Activated naive CD8-positive, alpha-beta T cell treated with anti-CD3 and anti-CD28 coated beads, Interleukin-2, amount 10 ng/mL, durations not matched to agents 7 days and 5 days (primary cell): ENCODE measurements around the gene MICALL2. TPM values are rescaled to one million over a fixed set of nuclear protein-coding genes. Genes with fewer than 3 reads are reported as not detected.

ENCODE experiments used
- ATAC-seq: fragments of 150-1000 bp; cut with Tn5 transposase; one replicate; pipeline ENCODE4 v1.10.0; 2021; ENCODE audit warnings: low read depth, moderate library complexity
- POLR2A ChIA-PET: fragments of 350-600 bp; sonication (Branson Sonifier 250); formaldehyde crosslinking; loops from one replicate; lab custom pipeline; 2021; ENCODE audit warnings: antibody characterized with exemption; lab: Charles Lee
- DNase-seq: peaks from one replicate; pipeline ENCODE4 v3.0.0; 2021
- H3K27ac Mint-ChIP-seq: one replicate; pipeline ENCODE4 v1.8.0; 2022; ENCODE audit warnings: mild to moderate bottlenecking, mixed read lengths
- H3K27me3 Mint-ChIP-seq: one replicate; pipeline ENCODE4 v1.8.0; 2022; ENCODE audit warnings: mild to moderate bottlenecking, moderate library complexity, mixed read lengths
- H3K36me3 Mint-ChIP-seq: one replicate; pipeline ENCODE4 v1.8.0; 2021; ENCODE audit warnings: mild to moderate bottlenecking, mixed read lengths
- H3K4me1 Mint-ChIP-seq: one replicate; pipeline ENCODE4 v1.8.0; 2021; ENCODE audit warnings: mixed read lengths
- H3K4me3 Mint-ChIP-seq: one replicate; pipeline ENCODE4 v1.8.0; 2022; ENCODE audit warnings: mild to moderate bottlenecking, moderate library complexity, mixed read lengths
- H3K9me3 Mint-ChIP-seq: one replicate; pipeline ENCODE4 v1.8.0; 2021; ENCODE audit warnings: mixed read lengths
- total RNA-seq, 2 experiments: library from RNA; stranded (reverse); gene quantifications; one replicate each; pipeline ENCODE4 v1.2.3, GENCODE V29; 2021

MICALL2 gene
- total RNA-seq, 2 experiments from 2014 or later: 2.8 to 3.9 TPM

- H3K27ac Mint-ChIP-seq: no peak overlapping the region
- peaks cover 2% of the 10 kb centered on the region for H3K4me1 Mint-ChIP-seq
- DNase-seq: no peak
- POLR2A ChIA-PET: interaction anchor here (1.0 kb wide), 1 partner anchor 53 kb away, joined by 3 read pairs; no protein-coding TSS in a partner anchor
- H3K36me3 Mint-ChIP-seq: no peaks in the 10 kb centered on the region
- H3K4me3 Mint-ChIP-seq: no peak overlapping the region
- ATAC-seq: no peak
- no peaks in the 10 kb centered on the region for H3K27me3 Mint-ChIP-seq
- no peaks in the 10 kb centered on the region for H3K9me3 Mint-ChIP-seq
Measured at GRCh38 chr7:1470901-1471300, 11.6 kb upstream of the MICALL2 start.

- H3K4me1 Mint-ChIP-seq: no peaks in the 10 kb centered on the region
- no peaks in the 10 kb centered on the region for H3K36me3 Mint-ChIP-seq
- no peak overlapping the region for H3K4me3 Mint-ChIP-seq
- H3K27me3 Mint-ChIP-seq: no peaks in the 10 kb centered on the region
- DNase-seq (no peak), ATAC-seq (no peak)
- no peak overlapping the region for H3K27ac Mint-ChIP-seq
- POLR2A ChIA-PET: no interaction called here
- H3K9me3 Mint-ChIP-seq: no peaks in the 10 kb centered on the region
Measured at GRCh38 chr7:1468643-1469298, 9.5 kb upstream of the MICALL2 start.

GRCh38 chr7:1468203-1468602 lies 8.9 kb upstream of the MICALL2 start:
- no peaks in the 10 kb centered on the region for H3K9me3 Mint-ChIP-seq
- ATAC-seq: no peak
- no peaks in the 10 kb centered on the region for H3K27me3 Mint-ChIP-seq
- DNase-seq: no peak
- H3K27ac Mint-ChIP-seq: no peak overlapping the region
- no peak overlapping the region for H3K4me3 Mint-ChIP-seq
- H3K4me1 Mint-ChIP-seq: no peaks in the 10 kb centered on the region
- no peaks in the 10 kb centered on the region for H3K36me3 Mint-ChIP-seq
- POLR2A ChIA-PET: no interaction called here

- H3K27ac Mint-ChIP-seq: no peak overlapping the region
- H3K27me3 Mint-ChIP-seq: no peaks in the 10 kb centered on the region
- ATAC-seq: no peak
- POLR2A ChIA-PET: no interaction called here
- no peak for DNase-seq
- no peaks in the 10 kb centered on the region for H3K9me3 Mint-ChIP-seq
- no peak overlapping the region for H3K4me3 Mint-ChIP-seq
- H3K4me1 Mint-ChIP-seq: peaks cover 2% of the 10 kb centered on the region
- H3K36me3 Mint-ChIP-seq: no peaks in the 10 kb centered on the region
Measured at GRCh38 chr7:1466524-1467271, 7.4 kb upstream of the MICALL2 start.

- H3K36me3 Mint-ChIP-seq: no peaks in the 10 kb centered on the region
- peaks cover 1% of the 10 kb centered on the region for H3K27me3 Mint-ChIP-seq
- no peak overlapping the region for H3K27ac Mint-ChIP-seq
- H3K4me1 Mint-ChIP-seq: peaks cover 5% of the 10 kb centered on the region
- POLR2A ChIA-PET: no interaction called here
- ATAC-seq: no peak
- DNase-seq: no peak
- no peaks in the 10 kb centered on the region for H3K9me3 Mint-ChIP-seq
- H3K4me3 Mint-ChIP-seq: no peak overlapping the region
Measured at GRCh38 chr7:1464694-1465093, 5.4 kb upstream of the MICALL2 start.

- DNase-seq (no peak), ATAC-seq (no peak)
- no peak overlapping the region for H3K4me3 Mint-ChIP-seq
- H3K27ac Mint-ChIP-seq: no peak overlapping the region
- H3K27me3 Mint-ChIP-seq: peaks cover 1% of the 10 kb centered on the region
- POLR2A ChIA-PET: no interaction called here
- H3K36me3 Mint-ChIP-seq: no peaks in the 10 kb centered on the region
- H3K9me3 Mint-ChIP-seq: no peaks in the 10 kb centered on the region
- H3K4me1 Mint-ChIP-seq: peaks cover 5% of the 10 kb centered on the region
Measured at GRCh38 chr7:1463676-1464223, 4.5 kb upstream of the MICALL2 start.

GRCh38 chr7:1461646-1462375 lies 2.5 kb upstream of the MICALL2 start:
- no peak for ATAC-seq
- Mint-ChIP-seq H3K27ac (no peak overlapping the region), H3K27me3 (peaks cover 8% of the 10 kb centered on the region), H3K4me1 (peaks cover 5% of the 10 kb centered on the region), H3K4me3 (no peak overlapping the region), H3K36me3 (no peaks in the 10 kb centered on the region), H3K9me3 (no peaks in the 10 kb centered on the region)
- no peak for DNase-seq
- POLR2A ChIA-PET: no interaction called here

- Mint-ChIP-seq H3K4me1 (peaks cover 5% of the 10 kb centered on the region), H3K4me3 (no peak overlapping the region), H3K36me3 (no peaks in the 10 kb centered on the region), H3K27ac (no peak overlapping the region), H3K27me3 (peaks cover 8% of the 10 kb centered on the region), H3K9me3 (no peaks in the 10 kb centered on the region)
- ATAC-seq (no peak), DNase-seq (no peak)
- POLR2A ChIA-PET: no interaction called here
Measured at GRCh38 chr7:1460821-1461645, 1.8 kb upstream of the MICALL2 start.

GRCh38 chr7:1459920-1460820 lies 900 bp upstream of the MICALL2 start:
- peak; percentile 2 for ATAC-seq
- Mint-ChIP-seq H3K4me3 (peak overlapping the region; percentile 79), H3K27ac (peak overlapping the region; percentile 45), H3K36me3 (no peaks in the 10 kb centered on the region), H3K4me1 (peaks cover 5% of the 10 kb centered on the region), H3K9me3 (no peaks in the 10 kb centered on the region), H3K27me3 (peaks cover 8% of the 10 kb centered on the region)
- no peak for DNase-seq
- POLR2A ChIA-PET: no interaction called here

- peak overlapping the region; percentile 62 for H3K4me3 Mint-ChIP-seq
Measured at GRCh38 chr7:1459512-1459892, 232 bp upstream of the MICALL2 start.

GRCh38 chr7:1457949-1458682 lies 1.2 kb downstream of the MICALL2 start:
- H3K4me3 Mint-ChIP-seq: peak overlapping the region; percentile 37
- H3K36me3 Mint-ChIP-seq: no peaks in the 10 kb centered on the region
- POLR2A ChIA-PET: no interaction called here
- H3K4me1 Mint-ChIP-seq: peaks cover 5% of the 10 kb centered on the region
- no peaks in the 10 kb centered on the region for H3K9me3 Mint-ChIP-seq
- H3K27me3 Mint-ChIP-seq: peaks cover 8% of the 10 kb centered on the region
- H3K27ac Mint-ChIP-seq: no peak overlapping the region
- no peak for DNase-seq
- ATAC-seq: no peak

More at GRCh38 chr7:1459512-1459892, 232 bp upstream of the MICALL2 start:
- H3K27ac Mint-ChIP-seq: no peak overlapping the region
- peaks cover 5% of the 10 kb centered on the region for H3K4me1 Mint-ChIP-seq
- DNase-seq: peak; percentile 99
- POLR2A ChIA-PET: no interaction called here
- peak; percentile 95 for ATAC-seq
- no peaks in the 10 kb centered on the region for H3K36me3 Mint-ChIP-seq
- no peaks in the 10 kb centered on the region for H3K9me3 Mint-ChIP-seq
- peaks cover 8% of the 10 kb centered on the region for H3K27me3 Mint-ChIP-seq
